GM12878 (cell line): Measurements from ENCODE around the gene FMNL2. TPM values are rescaled to one million over a fixed set of nuclear protein-coding genes. Genes with fewer than 3 reads are reported as not detected.

Experiments used
- ATAC-seq: fragments of 200-7000 bp; cut with Tn5 transposase; 3 replicates; pipeline ENCODE4 v1.9.1; 2020; ENCODE audit warnings: mild to moderate bottlenecking, moderate library complexity
- BruUV-seq: library from RNA; stranded (reverse); fragments of 400-500 nt; replicated peaks from 2 replicates; lab custom pipeline; 2021; lab: Mats Ljungman, UMichigan
- CTCF ChIA-PET: fragments of 300-600 bp; sonication (Branson Sonifier 250); formaldehyde crosslinking; extraction: SDS; loops from one replicate; lab custom pipeline; 2021; ENCODE audit warnings: inconsistent platforms; lab: Yijun Ruan, JAX
- POLR2A ChIA-PET: fragments of 350-600 bp; formaldehyde crosslinking; extraction: SDS; loops from one replicate; lab custom pipeline; 2021; ENCODE audit warnings: inconsistent platforms; lab: Charles Lee
- RAD21 ChIA-PET: fragments of 300-600 bp; sonication (Branson Sonifier 250); formaldehyde crosslinking; loops from one replicate; lab custom pipeline; 2023; ENCODE audit warnings: antibody characterized with exemption; ENCODE audit not compliant: unreplicated experiment; lab: Charles Lee
- SMC1A ChIA-PET: fragments of 300-600 bp; sonication (Branson Sonifier 250); formaldehyde crosslinking; loops from one replicate; lab custom pipeline; 2023; ENCODE audit not compliant: unreplicated experiment, uncharacterized antibody; lab: Charles Lee
- DNase-seq: peaks from one replicate; pipeline ENCODE4 v3.0.0-alpha.2; 2011; ENCODE audit warnings: low read depth, low spot score
- FAIRE-seq: peaks from 3 replicates; lab custom pipeline; 2011; peaks lifted over from hg19 to GRCh38; lab: Jason Lieb, UNC
- H2AFZ ChIP-seq: 2 replicates; pipeline ENCODE4 v1.6.0; 2011; ENCODE audit warnings: low read depth, low read length, control low read depth; ENCODE audit not compliant: control insufficient read depth
- H3K27ac ChIP-seq: 2 replicates; pipeline ENCODE4 v1.5.1; 2011; ENCODE audit warnings: control low read depth; ENCODE audit not compliant: control insufficient read depth, insufficient read depth
- H3K27me3 ChIP-seq, 2 experiments: replicated peaks in 1 of 2; 2 replicates each; pipeline versions ENCODE4 v1.6.0 to v1.6.1; 2011; ENCODE audit warnings: low read length in 1 of 2; ENCODE audit not compliant: control insufficient read depth in 2 of 2, insufficient read depth in 2 of 2
- H3K36me3 ChIP-seq, 2 experiments: 2 replicates each; pipeline ENCODE4 v1.5.1; 2011; ENCODE audit warnings: low read length in 1 of 2; ENCODE audit not compliant: control insufficient read depth in 2 of 2, insufficient read depth in 2 of 2
- H3K4me1 ChIP-seq: 2 replicates; pipeline ENCODE4 v1.6.1; 2011; ENCODE audit warnings: mild to moderate bottlenecking, low read length, moderate library complexity, mixed read lengths; ENCODE audit not compliant: control insufficient read depth, insufficient read depth
- H3K4me2 ChIP-seq: 2 replicates; pipeline ENCODE4 v1.6.0; 2011; ENCODE audit warnings: control low read depth; ENCODE audit not compliant: control insufficient read depth, insufficient read depth
- H3K4me3 ChIP-seq: fragments of 200-600 bp; sonication (generic); 2 replicates; pipeline ENCODE4 v1.5.1; 2016
- H3K79me2 ChIP-seq: 2 replicates; pipeline ENCODE4 v1.6.0; 2011; ENCODE audit warnings: low read length; ENCODE audit not compliant: control insufficient read depth, insufficient read depth
- H3K9ac ChIP-seq: 2 replicates; pipeline ENCODE4 v1.8.0; 2011; ENCODE audit warnings: low read length, control low read depth, mixed read lengths; ENCODE audit not compliant: control insufficient read depth, insufficient read depth
- H3K9me3 ChIP-seq: replicated peaks from 3 replicates; pipeline ENCODE4 v1.5.1; 2011; ENCODE audit warnings: mild to moderate bottlenecking, low read length; ENCODE audit not compliant: control insufficient read depth, insufficient read depth
- H4K20me1 ChIP-seq: 2 replicates; pipeline ENCODE4 v1.6.0; 2011; ENCODE audit not compliant: control insufficient read depth, insufficient read depth
- BHLHE40 ChIP-seq, 2 experiments: fragments of 450-650 bp in 1 of 2; IDR thresholded peaks; 2 replicates each; pipeline ENCODE4 v1.6.1; 2011 to 2017; ENCODE audit warnings: low read depth in 2 of 2, borderline replicate concordance in 1 of 2, improper control_type of control experiment in 1 of 2, low read length in 1 of 2, mild to moderate bottlenecking in 1 of 2
- CEBPB ChIP-seq, 2 experiments: fragments of 150-350 bp in 1 of 2; IDR thresholded peaks; 2 replicates each; pipeline ENCODE4 v1.6.1; 2012 to 2014; ENCODE audit warnings: low read depth in 2 of 2, low read length in 2 of 2, borderline replicate concordance in 1 of 2, inconsistent platforms in 1 of 2
- DPF2 ChIP-seq: fragments of 450-650 bp; IDR thresholded peaks from 2 replicates; pipeline ENCODE4 v1.6.1; 2017; ENCODE audit warnings: mild to moderate bottlenecking
- EP300 ChIP-seq, 2 experiments: fragments of 150-350 bp in 1 of 2; IDR thresholded peaks; 2 replicates each; pipeline ENCODE4 v1.6.1; 2011 to 2012; ENCODE audit warnings: low read depth in 2 of 2, low read length in 2 of 2, borderline replicate concordance in 1 of 2, improper control_type of control experiment in 1 of 2, inconsistent platforms in 1 of 2; ENCODE audit not compliant: control insufficient read depth in 1 of 2
- HCFC1 ChIP-seq: fragments of 150-350 bp; IDR thresholded peaks from 2 replicates; pipeline ENCODE4 v1.6.1; 2014; ENCODE audit warnings: low read length
- NBN ChIP-seq: fragments of 450-650 bp; IDR thresholded peaks from 2 replicates; pipeline ENCODE4 v1.6.1; 2016
- RAD21 ChIP-seq: IDR thresholded peaks from 2 replicates; pipeline ENCODE4 v1.6.1; 2011; ENCODE audit warnings: mild to moderate bottlenecking, low read depth, low read length, moderate library complexity; ENCODE audit not compliant: insufficient read depth
- SMC3 ChIP-seq: IDR thresholded peaks from 2 replicates; pipeline ENCODE4 v1.6.1; 2011; ENCODE audit warnings: low read length, improper control_type of control experiment, borderline replicate concordance
- SUPT20H ChIP-seq: IDR thresholded peaks from 2 replicates; pipeline ENCODE4 v1.6.1; 2011; ENCODE audit warnings: low read depth, mild to moderate bottlenecking, low read length, moderate library complexity, borderline replicate concordance; ENCODE audit not compliant: control insufficient read depth
- ZNF622 ChIP-seq: fragments of 450-650 bp; IDR thresholded peaks from 2 replicates; pipeline ENCODE4 v1.6.1; 2017; ENCODE audit warnings: mild to moderate bottlenecking, inconsistent platforms
- WGBS: methylation state at CpG from one replicate; pipeline ENCODE4 v1.1.6; 2016; ENCODE audit warnings: low lambda C conversion rate; ENCODE audit not compliant: insufficient replicate concordance, insufficient coverage; ENCODE audit errors: missing lambda C conversion rate; 5-methylcytosine and 5-hydroxymethylcytosine counted together
- in situ Hi-C: fragments of 300-500 bp; cut with MboI; formaldehyde crosslinking; loops from 9 replicates; pipeline ENCODE4 v1.14.3; 2018; ENCODE audit warnings: mixed read lengths
- intact Hi-C: fragments of 100-400 bp; cut with micrococcal nuclease; formaldehyde crosslinking; loops from one replicate; pipeline ENCODE4 v1.14.2; 2022; ENCODE audit not compliant: unreplicated experiment
- polyA plus RNA-seq, 11 experiments: library from polyadenylated mRNA; depleted of rRNA in 4 of 11; unstranded in 6 of 11; stranded (reverse) in 5 of 11; fragments of >200 nt; fragmentation: Nextera tagmentation in 4 of 11; fragmentation: Illumina TruSeq in 1 of 11; extraction: Ambion mirVana in 4 of 11; extraction: Trizol in 1 of 11; gene quantifications; 1 replicate in 1 of 11; 2 replicates in 10 of 11; pipeline versions ENCODE4 v1.2.1 to v1.2.3, GENCODE V29; 2011 to 2016; ENCODE audit warnings: inconsistent platforms in 2 of 11, missing spikeins in 2 of 11, low read depth in 1 of 11
- total RNA-seq, 4 experiments: library from RNA; depleted of rRNA in 3 of 4; stranded (reverse); fragments of >200 nt in 3 of 4; fragmentation: Illumina TruSeq in 1 of 4; extraction: Trizol in 1 of 4; gene quantifications; 2 replicates each; pipeline versions ENCODE4 v1.2.1 to v1.2.3, GENCODE V29; 2013 to 2021
- TF ChIP-seq, protein P1 (sequence below), 3 experiments: IDR thresholded peaks in 2 of 3; conservative IDR thresholded peaks in 1 of 3; 2 replicates each; pipeline ENCODE4 v1.5.1; 2011; ENCODE audit warnings: low read depth in 3 of 3, low read length in 3 of 3, mild to moderate bottlenecking in 3 of 3, control low read depth in 2 of 3, moderate library complexity in 2 of 3, inconsistent platforms in 1 of 3, mixed read lengths in 1 of 3; ENCODE audit not compliant: control insufficient read depth in 2 of 3, insufficient read depth in 1 of 3; ENCODE audit errors: extremely low read depth in 1 of 3
- TF ChIP-seq, protein P2 (sequence below): fragments of 450-650 bp; IDR thresholded peaks from 2 replicates; pipeline ENCODE4 v1.6.1; 2016; ENCODE audit warnings: mild to moderate bottlenecking
- TF ChIP-seq, protein P3 (sequence below): IDR thresholded peaks from 2 replicates; pipeline ENCODE4 v1.6.1; 2012; ENCODE audit warnings: low read length, inconsistent platforms

Gene FMNL2
- total and polyA plus RNA-seq, 10 of the 15 experiments (the other 5 are each of a cell fraction or from before 2014, with no cell fraction given), result 0.13 to 9.9 (median 0.35) TPM

DNA sequence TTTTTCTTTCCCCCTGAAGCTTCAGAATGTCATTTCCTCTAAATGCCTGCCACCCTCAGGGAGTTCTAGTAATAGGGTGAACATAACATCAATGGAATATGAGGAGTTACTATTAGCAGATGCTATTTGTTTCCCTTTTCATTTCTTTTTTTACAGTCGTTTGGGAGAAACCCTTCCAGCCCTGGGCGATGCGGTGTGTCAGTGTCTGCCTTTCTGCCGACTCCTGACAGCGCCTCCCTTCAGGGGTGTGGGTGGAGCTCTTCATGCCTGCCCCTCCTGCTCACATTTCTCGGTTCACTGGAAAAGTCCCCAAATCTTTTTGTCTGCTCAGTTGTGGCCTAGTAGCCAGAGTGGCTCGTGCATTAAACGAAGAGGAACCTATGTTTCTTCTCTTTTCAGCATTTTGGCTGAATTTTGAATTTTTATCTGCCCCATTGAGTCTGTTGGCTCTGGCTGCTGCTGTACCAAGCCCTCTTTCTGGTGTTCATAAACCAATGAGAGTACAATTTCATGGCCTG is 72.3 kb downstream of the FMNL2 start (continued):
- TF ChIP-seq, protein P1, sequence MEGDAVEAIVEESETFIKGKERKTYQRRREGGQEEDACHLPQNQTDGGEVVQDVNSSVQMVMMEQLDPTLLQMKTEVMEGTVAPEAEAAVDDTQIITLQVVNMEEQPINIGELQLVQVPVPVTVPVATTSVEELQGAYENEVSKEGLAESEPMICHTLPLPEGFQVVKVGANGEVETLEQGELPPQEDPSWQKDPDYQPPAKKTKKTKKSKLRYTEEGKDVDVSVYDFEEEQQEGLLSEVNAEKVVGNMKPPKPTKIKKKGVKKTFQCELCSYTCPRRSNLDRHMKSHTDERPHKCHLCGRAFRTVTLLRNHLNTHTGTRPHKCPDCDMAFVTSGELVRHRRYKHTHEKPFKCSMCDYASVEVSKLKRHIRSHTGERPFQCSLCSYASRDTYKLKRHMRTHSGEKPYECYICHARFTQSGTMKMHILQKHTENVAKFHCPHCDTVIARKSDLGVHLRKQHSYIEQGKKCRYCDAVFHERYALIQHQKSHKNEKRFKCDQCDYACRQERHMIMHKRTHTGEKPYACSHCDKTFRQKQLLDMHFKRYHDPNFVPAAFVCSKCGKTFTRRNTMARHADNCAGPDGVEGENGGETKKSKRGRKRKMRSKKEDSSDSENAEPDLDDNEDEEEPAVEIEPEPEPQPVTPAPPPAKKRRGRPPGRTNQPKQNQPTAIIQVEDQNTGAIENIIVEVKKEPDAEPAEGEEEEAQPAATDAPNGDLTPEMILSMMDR (IDR thresholded peaks at IDR 0.05 in 2 of 3, conservative IDR thresholded peaks at IDR 0.05 in 1 of 3; ENCODE audit: control insufficient read depth in 2 of 3, extremely low read depth in 1 of 3, insufficient read depth in 1 of 3, low read depth in 3 of 3, low read length in 3 of 3), result 0 out of 6 replicates have a peak, but pooled peaks of 1 of the 3 experiments have one; percentile 1
- no peak for TF ChIP-seq CEBPB (IDR thresholded peaks at IDR 0.05; ENCODE audit: borderline replicate concordance in 1 of 2, low read depth in 2 of 2, low read length in 2 of 2)

DNA sequence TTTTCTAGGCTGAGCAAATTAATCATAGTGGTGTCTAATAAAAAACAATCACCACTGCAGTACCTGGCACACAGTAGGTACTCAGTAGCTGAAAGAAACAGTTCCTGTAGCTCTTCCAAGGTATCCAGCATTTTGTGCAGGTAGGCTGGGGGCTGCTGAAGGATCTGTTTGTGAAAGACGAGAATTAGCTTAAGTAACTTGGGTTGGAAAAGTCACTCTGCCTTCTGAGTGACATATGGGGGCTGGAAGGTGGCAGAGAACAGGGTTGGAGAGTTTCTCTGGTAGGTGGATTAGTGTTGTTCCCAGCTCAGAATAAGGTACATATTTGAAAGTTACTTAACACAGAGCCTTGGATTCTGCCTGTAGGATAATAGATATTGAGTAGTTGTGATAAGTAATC is 72.8 kb downstream of the FMNL2 start:
- in situ Hi-C loops (no loop called here), intact Hi-C loops (loop anchor here (2.0 to 5.0 kb wide), 2 partner anchors 73 to 89 kb away; partner anchors contain the start of gene FMNL2)
- RAD21 ChIA-PET, result interaction anchor here (0.8 to 6.5 kb wide), 15 partner anchors 8 to 207 kb away, joined by 3 to 37 read pairs (median 4); no protein-coding TSS in a partner anchor
- FAIRE-seq (no peak), ATAC-seq (no peak), DNase-seq (no peak)
- Histone ChIP-seq H3K4me2 (peak overlapping the region; percentile 94), H2AFZ (peak overlapping the region; percentile 80), H3K27ac (peak overlapping the region; percentile 77), H3K9me3 (no peaks in the 10 kb centered on the region), H3K9ac (peak overlapping the region; percentile 71), H3K4me1 (peaks cover 18% of the 10 kb centered on the region), H3K4me3 (peak overlapping the region; percentile 20; the same call in 1 of the 2 replicates), H3K79me2 (peaks cover 4% of the 10 kb centered on the region), H4K20me1 (no peaks in the 10 kb centered on the region), H3K27me3 (no peaks in the 10 kb centered on the region), H3K36me3 (no peaks in the 10 kb centered on the region)
- CTCF ChIA-PET, result interaction anchor here (1.0 to 2.4 kb wide), 13 partner anchors 9 to 240 kb away, joined by 3 to 15 read pairs (median 5); partner anchors contain the start of gene FMNL2
- 81% methylated on average over 1 of the region's 1 CpG for WGBS
- BruUV-seq, result no TSS peak
- SMC1A ChIA-PET, result interaction anchor here (0.6 to 3.8 kb wide), 24 partner anchors 8 to 232 kb away, joined by 3 to 32 read pairs (median 5); partner anchors contain the start of gene FMNL2
- POLR2A ChIA-PET, result interaction anchor here (1.0 to 2.2 kb wide), 4 partner anchors 54 to 205 kb away, joined by 3 to 5 read pairs (median 4); no protein-coding TSS in a partner anchor
- TF ChIP-seq SMC3, result no peak
- peak; percentile 64; the same call in 1 of the 2 replicates for TF ChIP-seq DPF2
- TF ChIP-seq SUPT20H, result no peak
- TF ChIP-seq NBN, result no peak
- no peak for TF ChIP-seq BHLHE40 (IDR thresholded peaks at IDR 0.05; ENCODE audit: borderline replicate concordance in 1 of 2, low read depth in 2 of 2, low read length in 1 of 2)
- TF ChIP-seq, protein P2, sequence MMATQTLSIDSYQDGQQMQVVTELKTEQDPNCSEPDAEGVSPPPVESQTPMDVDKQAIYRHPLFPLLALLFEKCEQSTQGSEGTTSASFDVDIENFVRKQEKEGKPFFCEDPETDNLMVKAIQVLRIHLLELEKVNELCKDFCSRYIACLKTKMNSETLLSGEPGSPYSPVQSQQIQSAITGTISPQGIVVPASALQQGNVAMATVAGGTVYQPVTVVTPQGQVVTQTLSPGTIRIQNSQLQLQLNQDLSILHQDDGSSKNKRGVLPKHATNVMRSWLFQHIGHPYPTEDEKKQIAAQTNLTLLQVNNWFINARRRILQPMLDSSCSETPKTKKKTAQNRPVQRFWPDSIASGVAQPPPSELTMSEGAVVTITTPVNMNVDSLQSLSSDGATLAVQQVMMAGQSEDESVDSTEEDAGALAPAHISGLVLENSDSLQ, result peak; percentile 28; the same call in 1 of the 2 replicates
- TF ChIP-seq HCFC1, result no peak
- TF ChIP-seq, protein P3, sequence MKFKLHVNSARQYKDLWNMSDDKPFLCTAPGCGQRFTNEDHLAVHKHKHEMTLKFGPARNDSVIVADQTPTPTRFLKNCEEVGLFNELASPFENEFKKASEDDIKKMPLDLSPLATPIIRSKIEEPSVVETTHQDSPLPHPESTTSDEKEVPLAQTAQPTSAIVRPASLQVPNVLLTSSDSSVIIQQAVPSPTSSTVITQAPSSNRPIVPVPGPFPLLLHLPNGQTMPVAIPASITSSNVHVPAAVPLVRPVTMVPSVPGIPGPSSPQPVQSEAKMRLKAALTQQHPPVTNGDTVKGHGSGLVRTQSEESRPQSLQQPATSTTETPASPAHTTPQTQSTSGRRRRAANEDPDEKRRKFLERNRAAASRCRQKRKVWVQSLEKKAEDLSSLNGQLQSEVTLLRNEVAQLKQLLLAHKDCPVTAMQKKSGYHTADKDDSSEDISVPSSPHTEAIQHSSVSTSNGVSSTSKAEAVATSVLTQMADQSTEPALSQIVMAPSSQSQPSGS, result no peak
- no peak for TF ChIP-seq ZNF622
- no peak for TF ChIP-seq RAD21
- TF ChIP-seq EP300 (IDR thresholded peaks at IDR 0.05; ENCODE audit: borderline replicate concordance in 1 of 2, control insufficient read depth in 1 of 2, low read depth in 2 of 2, low read length in 2 of 2), result no peak
